Measurements from ENCODE around the gene CFAP46. TPM values are rescaled to one million over a fixed set of nuclear protein-coding genes. Genes with fewer than 3 reads are reported as not detected.
A peak's percentile ranks its signal among the peaks of the same experiment; 100 is the strongest.

CFAP46 gene
- total RNA-seq, 6 donors from 2014 or later, result 0.60 to 28.3 (median 8.0) TPM

- WGBS, 2 donors, result 89 to 92% methylated on average over 12 to 13 of the region's 13 CpGs
- peak in 1 of 2 donors; percentile 11 for DNase-seq
- Histone ChIP-seq H3K27ac (no peak overlapping the region), H3K36me3 (no peaks in the 10 kb centered on the region), H3K4me1 (no peaks in the 10 kb centered on the region), H3K9me3 (peaks cover 0 to 9% (median 0%) of the 10 kb centered on the region in 4 donors), H3K27me3 (no peaks in the 10 kb centered on the region), H3K4me3 (no peak overlapping the region)
- no peak for ATAC-seq (ENCODE audit: low FRiP score in 2 of 2)
- TF ChIP-seq POLR2AphosphoS5 (IDR thresholded peaks at IDR 0.05) (no peak), EP300 (IDR thresholded peaks at IDR 0.05) (no peak), CTCF (IDR thresholded peaks at IDR 0.05) (no peak), POLR2A (IDR thresholded peaks at IDR 0.05) (no peak)
Observed at GRCh38 chr10:132872658-132873057, 69.7 kb downstream of the CFAP46 start.

- Histone ChIP-seq H3K27ac (no peak overlapping the region), H3K4me1 (no peaks in the 10 kb centered on the region), H3K36me3 (no peaks in the 10 kb centered on the region), H3K4me3 (no peak overlapping the region), H3K27me3 (no peaks in the 10 kb centered on the region), H3K9me3 (peaks cover 0 to 9% (median 0%) of the 10 kb centered on the region in 4 donors)
- 89 to 91% methylated on average over 13 of the region's 13 CpGs for WGBS, 2 donors
- DNase-seq, result peak in 1 of 2 donors; percentile 6
- no peak for TF ChIP-seq EP300 (IDR thresholded peaks at IDR 0.05)
- no peak for TF ChIP-seq POLR2AphosphoS5 (IDR thresholded peaks at IDR 0.05)
- no peak for TF ChIP-seq POLR2A (IDR thresholded peaks at IDR 0.05)
- no peak for TF ChIP-seq CTCF (IDR thresholded peaks at IDR 0.05)
- no peak for ATAC-seq (ENCODE audit: low FRiP score in 2 of 2)
Observed at GRCh38 chr10:132870426-132870825, 71.9 kb downstream of the CFAP46 start.

- 91 to 92% methylated on average over 16 of the region's 16 CpGs for WGBS, 2 donors
- peak in 1 of 2 donors; percentile 4 for DNase-seq
- H3K27me3 ChIP-seq, result no peaks in the 10 kb centered on the region
Observed at GRCh38 chr10:132869621-132870020, 72.7 kb downstream of the CFAP46 start.

GRCh38 chr10:132868995-132869394 is 73.4 kb downstream of the CFAP46 start:
- Histone ChIP-seq H3K4me3 (no peak overlapping the region), H3K27me3 (no peaks in the 10 kb centered on the region), H3K4me1 (no peaks in the 10 kb centered on the region), H3K27ac (no peak overlapping the region), H3K36me3 (no peaks in the 10 kb centered on the region), H3K9me3 (peaks cover 0 to 9% (median 0%) of the 10 kb centered on the region in 4 donors)
- 88% methylated on average over 14 to 22 of the region's 26 CpGs for WGBS, 2 donors
- TF ChIP-seq POLR2A (IDR thresholded peaks at IDR 0.05), result no peak
- no peak for TF ChIP-seq CTCF (IDR thresholded peaks at IDR 0.05)
- no peak for TF ChIP-seq EP300 (IDR thresholded peaks at IDR 0.05)
- no peak for TF ChIP-seq POLR2AphosphoS5 (IDR thresholded peaks at IDR 0.05)
- DNase-seq (peak; percentile 17 to 74), ATAC-seq (ENCODE audit: low FRiP score in 2 of 2) (no peak)

More at GRCh38 chr10:132869621-132870020, 72.7 kb downstream of the CFAP46 start:
- H3K9me3 ChIP-seq, result peaks cover 0 to 9% (median 0%) of the 10 kb centered on the region in 4 donors
- H3K4me1 ChIP-seq, result no peaks in the 10 kb centered on the region
- H3K4me3 ChIP-seq, result no peak overlapping the region
- H3K27ac ChIP-seq, result no peak overlapping the region
- TF ChIP-seq POLR2AphosphoS5 (IDR thresholded peaks at IDR 0.05), result no peak
- no peak for TF ChIP-seq CTCF (IDR thresholded peaks at IDR 0.05)
- TF ChIP-seq POLR2A (IDR thresholded peaks at IDR 0.05), result no peak
- no peak for TF ChIP-seq EP300 (IDR thresholded peaks at IDR 0.05)
- no peak for ATAC-seq (ENCODE audit: low FRiP score in 2 of 2)
- H3K36me3 ChIP-seq, result no peaks in the 10 kb centered on the region

All from upper lobe of left lung (tissue), 6 donors.